ENCODE measurements around the gene GM2A.

Gene GM2A

GRCh38 chr5:151212406-151212798 lies 40.6 kb upstream of the GM2A start:
- no peaks in the 10 kb centered on the region for H3K9me3 ChIP-seq (ENCODE audit: control insufficient read depth, low read length)
- H4K8ac ChIP-seq (ENCODE audit: low read length): no peak overlapping the region
- DNase-seq: no peak
- H3K4me2 ChIP-seq (ENCODE audit: low read length, poor library complexity, severe bottlenecking): no peak overlapping the region
- no peak overlapping the region for H4K91ac ChIP-seq (ENCODE audit: low read length)
- H3K4me1 ChIP-seq (ENCODE audit: control insufficient read depth, insufficient read depth, low read depth, low read length): peaks cover 6% of the 10 kb centered on the region
- no peak overlapping the region for H2AFZ ChIP-seq (ENCODE audit: low read depth, low read length)
- H3K4ac ChIP-seq (ENCODE audit: low read depth in 1 of 2, low read length in 2 of 2): no peak overlapping the region
- no peaks in the 10 kb centered on the region for H3K79me1 ChIP-seq (replicated peaks; ENCODE audit: low read length, poor library complexity, severe bottlenecking)
- no peaks in the 10 kb centered on the region for H3K36me3 ChIP-seq (ENCODE audit: control insufficient read depth in 1 of 2, insufficient read depth in 2 of 2, low read depth in 1 of 2, low read length in 2 of 2)
- H3K4me3 ChIP-seq (ENCODE audit: insufficient read depth in 1 of 2, low read depth in 1 of 2, low read length in 2 of 2): no peak overlapping the region
- H2BK15ac ChIP-seq (ENCODE audit: low read depth, poor library complexity, severe bottlenecking): no peak overlapping the region
- H2BK5ac ChIP-seq (ENCODE audit: low read depth, low read length, poor library complexity, severe bottlenecking): no peak overlapping the region
- peak overlapping the region in 1 of 2 experiments; percentile 11 for H2BK12ac ChIP-seq (ENCODE audit: low read length in 2 of 2)
- no peak overlapping the region for H3K23ac ChIP-seq (ENCODE audit: low read length in 2 of 2)
- no peaks in the 10 kb centered on the region for H3K27me3 ChIP-seq (ENCODE audit: control insufficient read depth in 1 of 2, insufficient read depth in 1 of 2, low read length in 2 of 2)
- no peak overlapping the region for H3K27ac ChIP-seq (ENCODE audit: low read length, poor library complexity, severe bottlenecking)
- no peak overlapping the region for H2AK5ac ChIP-seq (ENCODE audit: low read length, severe bottlenecking)
- no peak overlapping the region for H3K18ac ChIP-seq (ENCODE audit: low read depth in 1 of 2, low read length in 2 of 2)
- H2BK120ac ChIP-seq (ENCODE audit: low read depth, low read length): no peak overlapping the region
- 91% methylated on average over 3 of the region's 3 CpGs for WGBS
- no peak overlapping the region for H3K14ac ChIP-seq (ENCODE audit: low read length in 2 of 2)
- no peak overlapping the region for H3K9ac ChIP-seq (ENCODE audit: low read length)

- Histone ChIP-seq H4K8ac (ENCODE audit: low read length) (peak overlapping the region; percentile 88), H3K79me1 (replicated peaks; ENCODE audit: low read length, poor library complexity, severe bottlenecking) (no peaks in the 10 kb centered on the region), H2AFZ (ENCODE audit: low read depth, low read length) (peak overlapping the region; percentile 72), H2AK5ac (ENCODE audit: low read length, severe bottlenecking) (no peak overlapping the region), H3K14ac (ENCODE audit: low read length in 2 of 2) (no peak overlapping the region), H3K4me2 (ENCODE audit: low read length, poor library complexity, severe bottlenecking) (no peak overlapping the region), H2BK15ac (ENCODE audit: low read depth, poor library complexity, severe bottlenecking) (no peak overlapping the region), H3K4me1 (ENCODE audit: control insufficient read depth, insufficient read depth, low read depth, low read length) (peaks cover 6% of the 10 kb centered on the region), H3K9me3 (ENCODE audit: control insufficient read depth, low read length) (no peaks in the 10 kb centered on the region), H3K27ac (ENCODE audit: low read length, poor library complexity, severe bottlenecking) (no peak overlapping the region), H3K18ac (ENCODE audit: low read depth in 1 of 2, low read length in 2 of 2) (peak overlapping the region; percentile 91 to 94), H3K36me3 (ENCODE audit: control insufficient read depth in 1 of 2, insufficient read depth in 2 of 2, low read depth in 1 of 2, low read length in 2 of 2) (no peaks in the 10 kb centered on the region), H2BK120ac (ENCODE audit: low read depth, low read length) (peak overlapping the region; percentile 29), H3K23ac (ENCODE audit: low read length in 2 of 2) (no peak overlapping the region), H3K4me3 (ENCODE audit: insufficient read depth in 1 of 2, low read depth in 1 of 2, low read length in 2 of 2) (peak overlapping the region in 1 of 2 experiments; percentile 20), H4K91ac (ENCODE audit: low read length) (peak overlapping the region; percentile 86), H2BK12ac (ENCODE audit: low read length in 2 of 2) (peak overlapping the region; percentile 43 to 96), H3K27me3 (ENCODE audit: control insufficient read depth in 1 of 2, insufficient read depth in 1 of 2, low read length in 2 of 2) (no peaks in the 10 kb centered on the region), H2BK5ac (ENCODE audit: low read depth, low read length, poor library complexity, severe bottlenecking) (no peak overlapping the region), H3K4ac (ENCODE audit: low read depth in 1 of 2, low read length in 2 of 2) (peak overlapping the region; percentile 35 to 89), H3K9ac (ENCODE audit: low read length) (peak overlapping the region; percentile 38)
- DNase-seq: peak; percentile 67
- 24% methylated on average over 5 of the region's 9 CpGs for WGBS
Measured at GRCh38 chr5:151213803-151214613, 39.0 kb upstream of the GM2A start.

- H3K27ac ChIP-seq (ENCODE audit: low read length, poor library complexity, severe bottlenecking): no peak overlapping the region
- peak overlapping the region; percentile 19 for H2BK120ac ChIP-seq (ENCODE audit: low read depth, low read length)
- peak overlapping the region; percentile 43 to 96 for H2BK12ac ChIP-seq (ENCODE audit: low read length in 2 of 2)
- no peaks in the 10 kb centered on the region for H3K27me3 ChIP-seq (ENCODE audit: control insufficient read depth in 1 of 2, insufficient read depth in 1 of 2, low read length in 2 of 2)
- H3K23ac ChIP-seq (ENCODE audit: low read length in 2 of 2): no peak overlapping the region
- no peak overlapping the region for H3K9ac ChIP-seq (ENCODE audit: low read length)
- H4K91ac ChIP-seq (ENCODE audit: low read length): peak overlapping the region; percentile 86
- WGBS: 82% methylated on average over 10 of the region's 10 CpGs
- peak overlapping the region; percentile 26 for H2BK15ac ChIP-seq (ENCODE audit: low read depth, poor library complexity, severe bottlenecking)
- H3K79me1 ChIP-seq (replicated peaks; ENCODE audit: low read length, poor library complexity, severe bottlenecking): no peaks in the 10 kb centered on the region
- H4K8ac ChIP-seq (ENCODE audit: low read length): peak overlapping the region; percentile 88
- H3K4me1 ChIP-seq (ENCODE audit: control insufficient read depth, insufficient read depth, low read depth, low read length): peaks cover 6% of the 10 kb centered on the region
- no peak for DNase-seq
- no peak overlapping the region for H3K4me3 ChIP-seq (ENCODE audit: insufficient read depth in 1 of 2, low read depth in 1 of 2, low read length in 2 of 2)
- peak overlapping the region in 1 of 2 experiments; percentile 32 for H3K14ac ChIP-seq (ENCODE audit: low read length in 2 of 2)
- no peaks in the 10 kb centered on the region for H3K9me3 ChIP-seq (ENCODE audit: control insufficient read depth, low read length)
- peak overlapping the region; percentile 35 to 89 for H3K4ac ChIP-seq (ENCODE audit: low read depth in 1 of 2, low read length in 2 of 2)
- H2BK5ac ChIP-seq (ENCODE audit: low read depth, low read length, poor library complexity, severe bottlenecking): no peak overlapping the region
- no peak overlapping the region for H3K4me2 ChIP-seq (ENCODE audit: low read length, poor library complexity, severe bottlenecking)
- peak overlapping the region; percentile 91 to 94 for H3K18ac ChIP-seq (ENCODE audit: low read depth in 1 of 2, low read length in 2 of 2)
- H2AFZ ChIP-seq (ENCODE audit: low read depth, low read length): peak overlapping the region; percentile 6
- no peak overlapping the region for H2AK5ac ChIP-seq (ENCODE audit: low read length, severe bottlenecking)
- H3K36me3 ChIP-seq (ENCODE audit: control insufficient read depth in 1 of 2, insufficient read depth in 2 of 2, low read depth in 1 of 2, low read length in 2 of 2): no peaks in the 10 kb centered on the region
Measured at GRCh38 chr5:151214614-151215545, 38.1 kb upstream of the GM2A start.

- Histone ChIP-seq H2BK120ac (ENCODE audit: low read depth, low read length) (no peak overlapping the region), H3K14ac (ENCODE audit: low read length in 2 of 2) (no peak overlapping the region), H3K18ac (ENCODE audit: low read depth in 1 of 2, low read length in 2 of 2) (no peak overlapping the region), H3K4me2 (ENCODE audit: low read length, poor library complexity, severe bottlenecking) (no peak overlapping the region), H4K91ac (ENCODE audit: low read length) (no peak overlapping the region), H3K4me3 (ENCODE audit: insufficient read depth in 1 of 2, low read depth in 1 of 2, low read length in 2 of 2) (no peak overlapping the region), H2AFZ (ENCODE audit: low read depth, low read length) (peak overlapping the region; percentile 6), H3K4ac (ENCODE audit: low read depth in 1 of 2, low read length in 2 of 2) (no peak overlapping the region), H2BK12ac (ENCODE audit: low read length in 2 of 2) (peak overlapping the region in 1 of 2 experiments; percentile 1), H4K8ac (ENCODE audit: low read length) (peak overlapping the region; percentile 1), H3K79me1 (replicated peaks; ENCODE audit: low read length, poor library complexity, severe bottlenecking) (no peaks in the 10 kb centered on the region), H2AK5ac (ENCODE audit: low read length, severe bottlenecking) (no peak overlapping the region), H3K23ac (ENCODE audit: low read length in 2 of 2) (no peak overlapping the region), H2BK15ac (ENCODE audit: low read depth, poor library complexity, severe bottlenecking) (no peak overlapping the region), H3K27ac (ENCODE audit: low read length, poor library complexity, severe bottlenecking) (no peak overlapping the region), H2BK5ac (ENCODE audit: low read depth, low read length, poor library complexity, severe bottlenecking) (no peak overlapping the region), H3K4me1 (ENCODE audit: control insufficient read depth, insufficient read depth, low read depth, low read length) (peaks cover 6% of the 10 kb centered on the region), H3K9ac (ENCODE audit: low read length) (no peak overlapping the region), H3K36me3 (ENCODE audit: control insufficient read depth in 1 of 2, insufficient read depth in 2 of 2, low read depth in 1 of 2, low read length in 2 of 2) (no peaks in the 10 kb centered on the region), H3K9me3 (ENCODE audit: control insufficient read depth, low read length) (no peaks in the 10 kb centered on the region), H3K27me3 (ENCODE audit: control insufficient read depth in 1 of 2, insufficient read depth in 1 of 2, low read length in 2 of 2) (no peaks in the 10 kb centered on the region)
- no peak for DNase-seq
- WGBS: 100% methylated on average over 1 of the region's 2 CpGs
Measured at GRCh38 chr5:151215546-151215880, 37.5 kb upstream of the GM2A start.

Data from mesenchymal stem cell (in vitro differentiated cells and primary cell).